H1 (cell line): ENCODE data around the gene HOXA11. TPM values are rescaled to one million over a fixed set of nuclear protein-coding genes. Genes with fewer than 3 reads are reported as not detected.

Experiments used
- CTCF ChIA-PET: fragments of 300-600 bp; sonication (Branson Sonifier 250); formaldehyde crosslinking; loops from one replicate; lab custom pipeline; 2021; ENCODE audit not compliant: partially characterized antibody; lab: Charles Lee
- POLR2A ChIA-PET: fragments of 300-600 bp; sonication (Branson Sonifier 250); formaldehyde crosslinking; loops from one replicate; lab custom pipeline; 2021; ENCODE audit warnings: inconsistent platforms; ENCODE audit not compliant: partially characterized antibody; lab: Charles Lee
- DNase-seq, 2 experiments: peaks; one replicate each; pipeline versions ENCODE4 v3.0.0 to v3.0.0-alpha.2; 2010 to 2022; ENCODE audit warnings: low spot score in 2 of 2, low read depth in 1 of 2, mixed read lengths in 1 of 2
- FAIRE-seq: peaks from 2 replicates; lab custom pipeline; 2011; peaks lifted over from hg19 to GRCh38; lab: Jason Lieb, UNC
- H2AFZ ChIP-seq: 2 replicates; pipeline ENCODE4 v1.8.1; 2012; ENCODE audit warnings: low read length, inconsistent platforms
- H2AK5ac ChIP-seq: 2 replicates; pipeline ENCODE4 v1.6.1; 2013; ENCODE audit warnings: low read depth, low read length
- H2BK120ac ChIP-seq: replicated peaks from 2 replicates; pipeline ENCODE3; 2013; ENCODE audit warnings: low read depth, low read length, inconsistent platforms
- H2BK12ac ChIP-seq: 2 replicates; pipeline ENCODE4 v1.6.1; 2013; ENCODE audit warnings: low read depth, low read length
- H2BK15ac ChIP-seq: 2 replicates; pipeline ENCODE4 v1.6.1; 2013; ENCODE audit warnings: low read length
- H2BK20ac ChIP-seq: 2 replicates; pipeline ENCODE4 v1.6.1; 2013; ENCODE audit warnings: low read length
- H2BK5ac ChIP-seq: 2 replicates; pipeline ENCODE4 v1.6.1; 2013; ENCODE audit warnings: low read depth, low read length
- H3K14ac ChIP-seq: 2 replicates; pipeline ENCODE4 v1.6.1; 2013; ENCODE audit warnings: inconsistent platforms; ENCODE audit not compliant: insufficient read length
- H3K18ac ChIP-seq: 2 replicates; pipeline ENCODE4 v1.6.1; 2013; ENCODE audit warnings: low read length; ENCODE audit errors: extremely low read depth
- H3K23ac ChIP-seq: 2 replicates; pipeline ENCODE4 v1.6.1; 2013; ENCODE audit warnings: inconsistent platforms; ENCODE audit not compliant: insufficient read length
- H3K23me2 ChIP-seq: 2 replicates; pipeline ENCODE4 v1.6.1; 2013; ENCODE audit warnings: low read depth, low read length
- H3K27ac ChIP-seq: 2 replicates; pipeline ENCODE4 v1.6.1; 2011; ENCODE audit warnings: low read depth, low read length, inconsistent platforms
- H3K27me3 ChIP-seq, 4 experiments: replicated peaks in 1 of 4; 1 replicate in 1 of 4; 2 replicates in 3 of 4; pipeline versions ENCODE4 v1.6.1 to v1.8.1; 2011 to 2013; ENCODE audit warnings: low read length in 3 of 4, mild to moderate bottlenecking in 3 of 4, inconsistent platforms in 2 of 4, mixed read lengths in 2 of 4, moderate library complexity in 1 of 4; ENCODE audit not compliant: control insufficient read depth in 3 of 4, insufficient read depth in 3 of 4; ENCODE audit errors: extremely low read depth in 1 of 4
- H3K36me3 ChIP-seq, 4 experiments: 2 replicates each; pipeline versions ENCODE4 v1.6.1 to v1.8.1; 2011 to 2013; ENCODE audit warnings: mild to moderate bottlenecking in 4 of 4, low read length in 3 of 4, moderate library complexity in 2 of 4, control low read depth in 1 of 4, inconsistent platforms in 1 of 4; ENCODE audit not compliant: insufficient read depth in 4 of 4, control insufficient read depth in 2 of 4
- H3K4ac ChIP-seq: replicated peaks from 2 replicates; pipeline ENCODE3; 2013; ENCODE audit warnings: low read length, low read depth, mixed read lengths, inconsistent platforms; ENCODE audit not compliant: insufficient read length
- H3K4me1 ChIP-seq, 4 experiments: replicated peaks in 1 of 4; 1 replicate in 1 of 4; 2 replicates in 3 of 4; pipeline versions ENCODE4 v1.6.1 to v1.8.1; 2011 to 2013; ENCODE audit warnings: low read length in 3 of 4, inconsistent platforms in 2 of 4, mixed read lengths in 1 of 4; ENCODE audit not compliant: insufficient read depth in 4 of 4, control insufficient read depth in 3 of 4
- H3K4me2 ChIP-seq, 2 experiments: 2 replicates each; pipeline versions ENCODE4 v1.6.1 to v1.8.1; 2011 to 2013; ENCODE audit warnings: low read depth in 2 of 2, low read length in 2 of 2, control low read depth in 1 of 2, inconsistent platforms in 1 of 2, mild to moderate bottlenecking in 1 of 2; ENCODE audit not compliant: insufficient read depth in 1 of 2
- H3K4me3 ChIP-seq, 4 experiments: fragments of 200-600, 300-600 bp in 1 of 4; sonication (generic), shearing (Covaris generic), sonication (Bioruptor Twin) in 1 of 4; 2 replicates each; pipeline versions ENCODE4 v1.5.1 to v1.8.1; 2011 to 2016; ENCODE audit warnings: low read length in 4 of 4, low read depth in 3 of 4, control low read depth in 2 of 4, inconsistent platforms in 2 of 4, mild to moderate bottlenecking in 2 of 4, mixed read lengths in 1 of 4, moderate library complexity in 1 of 4; ENCODE audit not compliant: insufficient read depth in 2 of 4; ENCODE audit errors: extremely low read depth in 1 of 4
- H3K56ac ChIP-seq: replicated peaks from 2 replicates; pipeline ENCODE3; 2013; ENCODE audit warnings: low read depth, mild to moderate bottlenecking, mixed read lengths, low read length, inconsistent platforms; ENCODE audit not compliant: insufficient read length
- H3K79me1 ChIP-seq: 2 replicates; pipeline ENCODE4 v1.6.1; 2013; ENCODE audit warnings: low read depth, low read length, control low read depth
- H3K79me2 ChIP-seq, 2 experiments: 2 replicates each; pipeline versions ENCODE4 v1.6.1 to v1.8.1; 2012 to 2013; ENCODE audit warnings: low read length in 2 of 2, mild to moderate bottlenecking in 2 of 2, inconsistent platforms in 1 of 2; ENCODE audit not compliant: insufficient read depth in 2 of 2, control insufficient read depth in 1 of 2
- H3K9ac ChIP-seq, 4 experiments: replicated peaks in 1 of 4; 1 replicate in 1 of 4; 2 replicates in 3 of 4; pipeline versions ENCODE4 v1.6.1 to v1.8.1; 2011 to 2013; ENCODE audit warnings: low read depth in 3 of 4, low read length in 3 of 4, control low read depth in 2 of 4, mild to moderate bottlenecking in 2 of 4, moderate library complexity in 2 of 4, inconsistent platforms in 1 of 4; ENCODE audit errors: extremely low read depth in 1 of 4
- H3K9me3 ChIP-seq, 2 experiments: 2 replicates each; pipeline versions ENCODE4 v1.6.1 to v1.8.1; 2012 to 2013; ENCODE audit warnings: mild to moderate bottlenecking in 2 of 2, moderate library complexity in 2 of 2, control low read depth in 1 of 2, inconsistent platforms in 1 of 2, low read depth in 1 of 2, low read length in 1 of 2, mixed read lengths in 1 of 2; ENCODE audit not compliant: insufficient read depth in 2 of 2
- H4K20me1 ChIP-seq, 2 experiments: replicated peaks in 1 of 2; 2 replicates each; pipeline versions ENCODE3 to v1.8.1; 2011 to 2013; ENCODE audit warnings: inconsistent platforms in 2 of 2, low read length in 2 of 2, mild to moderate bottlenecking in 1 of 2; ENCODE audit not compliant: insufficient read depth in 2 of 2, control insufficient read depth in 1 of 2
- H4K5ac ChIP-seq: 2 replicates; pipeline ENCODE4 v1.6.1; 2013; ENCODE audit warnings: low read length, low read depth, mixed read lengths, inconsistent platforms; ENCODE audit not compliant: insufficient read length
- H4K8ac ChIP-seq: 2 replicates; pipeline ENCODE4 v1.8.0; 2013; ENCODE audit warnings: mild to moderate bottlenecking, moderate library complexity, low read length, inconsistent platforms; ENCODE audit not compliant: insufficient read depth; ENCODE audit errors: extremely low read depth
- H4K91ac ChIP-seq: replicated peaks from 2 replicates; pipeline ENCODE3; 2013; ENCODE audit warnings: low read length, mixed read lengths, inconsistent platforms; ENCODE audit not compliant: insufficient read length
- BRCA1 ChIP-seq: IDR thresholded peaks from 2 replicates; pipeline ENCODE4 v1.6.1; 2012; ENCODE audit warnings: low read depth, low read length, improper control_type of control experiment
- CBX8 ChIP-seq: fragments of 300-800, 300-1000 bp; sonication (generic); IDR thresholded peaks from 2 replicates; pipeline ENCODE4 v1.7.1; 2016; ENCODE audit warnings: low read depth, low read length, borderline replicate concordance
- CTCF ChIP-seq, 3 experiments: IDR thresholded peaks; 1 replicate in 2 of 3; 2 replicates in 1 of 3; pipeline versions ENCODE4 v1.5.1 to v1.6.1; 2011; ENCODE audit warnings: low read length in 3 of 3, mild to moderate bottlenecking in 3 of 3, inconsistent platforms in 2 of 3, low read depth in 1 of 3, moderate library complexity in 1 of 3; ENCODE audit not compliant: insufficient read depth in 1 of 3; ENCODE audit errors: control extremely low read depth in 1 of 3
- E2F6 ChIP-seq: IDR thresholded peaks from 2 replicates; pipeline ENCODE4 v1.6.1; 2012; ENCODE audit warnings: inconsistent platforms
- EZH2 ChIP-seq: fragments of 200-600 bp; sonication (generic); IDR thresholded peaks from 2 replicates; pipeline ENCODE4 v1.7.1; 2012; ENCODE audit warnings: low read depth, mild to moderate bottlenecking, moderate library complexity, low read length, inconsistent platforms; ENCODE audit not compliant: severe bottlenecking
- GTF2F1 ChIP-seq: IDR thresholded peaks from 2 replicates; pipeline ENCODE4 v1.6.1; 2012; ENCODE audit warnings: low read depth, low read length, improper control_type of control experiment, borderline replicate concordance
- SP4 ChIP-seq: IDR thresholded peaks from 2 replicates; pipeline ENCODE4 v1.6.1; 2012; ENCODE audit warnings: low read length, inconsistent platforms
- SUZ12 ChIP-seq: fragments of 200-600 bp; sonication (generic); IDR thresholded peaks from 2 replicates; pipeline ENCODE4 v1.6.1; 2012; ENCODE audit warnings: mild to moderate bottlenecking, inconsistent platforms, low read length, moderate library complexity, mixed read lengths
- WGBS, 2 experiments: shearing (Covaris generic) in 1 of 2; methylation state at CpG; one replicate each; pipeline versions ENCODE4 v1.1.6 to v1.1.7; 2013 to 2015; ENCODE audit warnings: low lambda C conversion rate in 2 of 2, mixed read lengths in 2 of 2, inconsistent platforms in 1 of 2, low coverage in 1 of 2, missing lambda C conversion rate in 1 of 2; ENCODE audit not compliant: insufficient replicate concordance in 2 of 2, insufficient coverage in 1 of 2, insufficient read length in 1 of 2; ENCODE audit errors: extremely low coverage in 1 of 2, missing lambda C conversion rate in 1 of 2; 5-methylcytosine and 5-hydroxymethylcytosine counted together
- polyA plus RNA-seq, 7 experiments: library from polyadenylated mRNA; depleted of rRNA in 3 of 7; stranded (reverse) in 5 of 7; unstranded in 2 of 7; fragments of >200 nt in 5 of 7; fragments of 200-250 nt in 2 of 7; gene quantifications; 1 replicate in 5 of 7; 2 replicates in 1 of 7; 4 replicates in 1 of 7; pipeline versions ENCODE4 v1.2.1 to v1.2.3, GENCODE V29; 2011 to 2013; ENCODE audit warnings: missing spikeins in 2 of 7, mixed read lengths in 2 of 7
- total RNA-seq: library from RNA; stranded (reverse); fragmentation: NEBNext Ultra II Directional; extraction: Animal tissue kit (Norgen Biotek cat#: 25700); gene quantifications from 2 replicates; pipeline ENCODE4 v1.2.1, GENCODE V29; 2021

HOXA11 gene
- total and polyA plus RNA-seq, 2 of the 8 experiments (the other 6 are each of a cell fraction or from before 2014, with no cell fraction given): not detected

- no peak overlapping the region for H2AFZ ChIP-seq
- H3K79me1 ChIP-seq: no peaks in the 10 kb centered on the region
- no peak overlapping the region for H2BK20ac ChIP-seq
- H3K4ac ChIP-seq: no peak overlapping the region
- 25% methylated on average over 35 of the region's 35 CpGs; no CpG with 5 or more reads in 1 of the 2 experiments for WGBS, 2 experiments
- H2BK12ac ChIP-seq: no peak overlapping the region; the same call in 1 of the 2 replicates
- POLR2A ChIA-PET: no interaction called here
- H2AK5ac ChIP-seq: no peak overlapping the region; the same call in 1 of the 2 replicates
- H3K9me3 ChIP-seq: peaks cover 0 to 10% of the 10 kb centered on the region in 2 experiments; a peak in 1 of 4 replicates
- H3K4me2 ChIP-seq: no peak overlapping the region
- DNase-seq: peak in 1 of 2 experiments; percentile 52
- no peak overlapping the region for H3K27ac ChIP-seq
- H2BK120ac ChIP-seq: no peak overlapping the region
- FAIRE-seq: no peak
- peaks cover 98 to 100% (median 99%) of the 10 kb centered on the region in 4 experiments for H3K27me3 ChIP-seq
- peaks cover 22 to 29% of the 10 kb centered on the region in 2 experiments for H4K20me1 ChIP-seq
- no peak overlapping the region for H3K14ac ChIP-seq
- CTCF ChIA-PET: interaction anchor here (1.0 to 2.0 kb wide), 16 partner anchors 9 to 1297 kb away, joined by 3 to 16 read pairs (median 4); partner anchors contain the start of gene HOXA5
- H3K18ac ChIP-seq: no peak overlapping the region
- no peak overlapping the region for H3K9ac ChIP-seq
- peaks cover 0 to 24% (median 0%) of the 10 kb centered on the region in 4 experiments; a peak in 1 of 8 replicates for H3K36me3 ChIP-seq
- no peak overlapping the region for H2BK15ac ChIP-seq
- H3K23me2 ChIP-seq: no peaks in the 10 kb centered on the region
- H3K23ac ChIP-seq: no peak overlapping the region
- no peak overlapping the region for H2BK5ac ChIP-seq
- peaks cover 0 to 2% (median 0%) of the 10 kb centered on the region in 4 experiments; a peak in 3 of 7 replicates for H3K4me1 ChIP-seq
- no peak overlapping the region for H4K91ac ChIP-seq
- H3K4me3 ChIP-seq: no peak overlapping the region
- H4K5ac ChIP-seq: no peak overlapping the region
- no peaks in the 10 kb centered on the region for H3K79me2 ChIP-seq
- H4K8ac ChIP-seq: no peak overlapping the region
- H3K56ac ChIP-seq: no peak overlapping the region
- TF ChIP-seq CTCF (IDR thresholded peaks at IDR 0.05; ENCODE audit: control extremely low read depth in 1 of 3, insufficient read depth in 1 of 3, low read depth in 1 of 3, low read length in 3 of 3): no peak
- no peak for TF ChIP-seq GTF2F1
- TF ChIP-seq SUZ12: peak; percentile 92
- no peak for TF ChIP-seq E2F6
- TF ChIP-seq EZH2: peak; percentile 98
- TF ChIP-seq CBX8: no peak; the same call in 1 of the 2 replicates
- no peak for TF ChIP-seq SP4
- no peak for TF ChIP-seq BRCA1
Measured at GRCh38 chr7:27158436-27159265, 26.4 kb downstream of the HOXA11 start.
